HepG2 (cell line): ENCODE data around the gene UPF3A. TPM values are rescaled to one million over a fixed set of nuclear protein-coding genes. Genes with fewer than 3 reads are reported as not detected.

ENCODE experiments used
- ATAC-seq: fragments of 200-7000 bp; cut with Tn5 transposase; 3 replicates; pipeline ENCODE4 v1.9.1; 2020; ENCODE audit warnings: mild to moderate bottlenecking, moderate library complexity
- BruUV-seq: library from RNA; stranded (reverse); fragments of 400-500 nt; replicated peaks from 2 replicates; lab custom pipeline; 2021; lab: Mats Ljungman, UMichigan
- CTCF ChIA-PET: fragments of 300-600 bp; formaldehyde crosslinking; extraction: SDS; loops from one replicate; lab custom pipeline; 2021; ENCODE audit warnings: low total read pairs, inconsistent platforms, low intra/inter-chr PET ratio; lab: Yijun Ruan, JAX
- POLR2A ChIA-PET: fragments of 350-600 bp; sonication (Branson Sonifier 250); formaldehyde crosslinking; loops from one replicate; lab custom pipeline; 2020; ENCODE audit warnings: antibody characterized with exemption, inconsistent platforms; lab: Yijun Ruan, JAX
- DNase-seq: peaks from one replicate; pipeline ENCODE4 v3.0.0-alpha.2; 2015; ENCODE audit warnings: low spot score
- FAIRE-seq: peaks from 3 replicates; lab custom pipeline; 2011; peaks lifted over from hg19 to GRCh38; lab: Jason Lieb, UNC
- H2AFZ ChIP-seq: one replicate; pipeline ENCODE4 v1.6.1; 2011; ENCODE audit warnings: low read length, inconsistent platforms
- H3K27ac ChIP-seq: fragments of 300-600 bp; 3 replicates; pipeline ENCODE4 v1.8.0; 2011; ENCODE audit warnings: mixed run types, mild to moderate bottlenecking, mixed read lengths, low read length, inconsistent platforms; ENCODE audit not compliant: insufficient read depth; ENCODE audit errors: extremely low read length
- H3K27me3 ChIP-seq, 2 experiments: fragments of 200-600 bp in 1 of 2; 2 replicates in 1 of 2; 3 replicates in 1 of 2; pipeline versions ENCODE4 v1.6.0 to v1.8.0; 2011; ENCODE audit warnings: low read length in 2 of 2, mild to moderate bottlenecking in 2 of 2, moderate library complexity in 2 of 2, inconsistent platforms in 1 of 2; ENCODE audit not compliant: insufficient read depth in 2 of 2, control insufficient read depth in 1 of 2
- H3K36me3 ChIP-seq, 2 experiments: fragments of 200-600 bp in 1 of 2; replicated peaks in 1 of 2; 2 replicates in 1 of 2; 3 replicates in 1 of 2; pipeline versions ENCODE4 v1.5.1 to v1.8.0; 2011; ENCODE audit warnings: low read length in 2 of 2, inconsistent platforms in 1 of 2; ENCODE audit not compliant: insufficient read depth in 2 of 2, control insufficient read depth in 1 of 2
- H3K4me1 ChIP-seq: 2 replicates; pipeline ENCODE4 v1.5.1; 2012; ENCODE audit warnings: low read length, inconsistent platforms; ENCODE audit not compliant: insufficient read depth
- H3K4me2 ChIP-seq: 2 replicates; pipeline ENCODE4 v1.6.0; 2011; ENCODE audit warnings: low read depth, low read length, inconsistent platforms
- H3K4me3 ChIP-seq, 3 experiments: fragments of 200-600 bp in 1 of 3; sonication (generic), shearing (Covaris generic) in 1 of 3; replicated peaks in 1 of 3; 2 replicates each; pipeline ENCODE4 v1.5.1; 2011 to 2016; ENCODE audit warnings: low read length in 3 of 3, inconsistent platforms in 2 of 3, low read depth in 2 of 3, mild to moderate bottlenecking in 2 of 3, control low read depth in 1 of 3, mixed read lengths in 1 of 3; ENCODE audit not compliant: insufficient read depth in 1 of 3
- H3K79me2 ChIP-seq: one replicate; pipeline ENCODE4 v1.6.1; 2011; ENCODE audit warnings: low read length, inconsistent platforms; ENCODE audit not compliant: insufficient read depth
- H3K9ac ChIP-seq: 2 replicates; pipeline ENCODE4 v1.6.0; 2011; ENCODE audit warnings: mild to moderate bottlenecking, low read depth, low read length, inconsistent platforms; ENCODE audit not compliant: insufficient read depth
- H3K9me3 ChIP-seq: 2 replicates; pipeline ENCODE4 v1.5.1; 2012; ENCODE audit warnings: mild to moderate bottlenecking, low read length
- H4K20me1 ChIP-seq: 2 replicates; pipeline ENCODE4 v1.6.0; 2011; ENCODE audit warnings: inconsistent platforms, mild to moderate bottlenecking, low read length, moderate library complexity; ENCODE audit not compliant: insufficient read depth
- AKAP8 ChIP-seq: sonication (generic); formaldehyde crosslinking; IDR thresholded peaks from 2 replicates; pipeline ENCODE4 v1.5.1; 2020; ENCODE audit warnings: mild to moderate bottlenecking, missing genetic modification reagents
- ATF4 ChIP-seq, 2 experiments: fragments of 450-650 bp in 1 of 2; sonication (generic) in 1 of 2; formaldehyde crosslinking; IDR thresholded peaks; 2 replicates each; pipeline versions ENCODE4 v1.5.0 to v1.8.0; 2020 to 2022; ENCODE audit warnings: mild to moderate bottlenecking in 1 of 2, missing genetic modification reagents in 1 of 2
- BCL3 ChIP-seq: sonication (generic); formaldehyde crosslinking; IDR thresholded peaks from 2 replicates; pipeline ENCODE4 v1.5.1; 2020; ENCODE audit warnings: mild to moderate bottlenecking, missing genetic modification reagents, moderate library complexity
- EP300 ChIP-seq, 3 experiments: sonication (generic) in 1 of 3; formaldehyde crosslinking in 1 of 3; IDR thresholded peaks; 2 replicates each; pipeline versions ENCODE4 v1.5.1 to v1.6.1; 2011 to 2020; ENCODE audit warnings: low read depth in 2 of 3, low read length in 2 of 3, borderline replicate concordance in 1 of 3, improper control_type of control experiment in 1 of 3, mild to moderate bottlenecking in 1 of 3, missing genetic modification reagents in 1 of 3, moderate library complexity in 1 of 3
- FOXO4 ChIP-seq: sonication (generic); formaldehyde crosslinking; conservative IDR thresholded peaks from 2 replicates; pipeline ENCODE4 v1.8.1; 2023; ENCODE audit warnings: missing genetic modification reagents
- HOXA9 ChIP-seq: sonication (generic); formaldehyde crosslinking; IDR thresholded peaks from 2 replicates; pipeline ENCODE4 v1.8.1; 2022; ENCODE audit warnings: missing genetic modification reagents, mild to moderate bottlenecking, moderate library complexity, borderline replicate concordance
- NR2C2 ChIP-seq: sonication (generic); formaldehyde crosslinking; IDR thresholded peaks from 2 replicates; pipeline ENCODE4 v1.4.0; 2020; ENCODE audit warnings: missing genetic modification reagents, mild to moderate bottlenecking, moderate library complexity, borderline replicate concordance
- NR3C1 ChIP-seq: sonication (generic); formaldehyde crosslinking; IDR thresholded peaks from 2 replicates; pipeline ENCODE4 v1.4.0; 2020; ENCODE audit warnings: missing genetic modification reagents
- PHF21A ChIP-seq: sonication (generic); formaldehyde crosslinking; IDR thresholded peaks from 2 replicates; pipeline ENCODE4 v1.5.0; 2020; ENCODE audit warnings: mild to moderate bottlenecking, missing genetic modification reagents
- RAD51 ChIP-seq: fragments of 450-650 bp; IDR thresholded peaks from 2 replicates; pipeline ENCODE4 v1.6.1; 2016; ENCODE audit warnings: borderline replicate concordance
- SOX5 ChIP-seq: IDR thresholded peaks from 2 replicates; pipeline ENCODE4 v1.6.1; 2016; ENCODE audit warnings: borderline replicate concordance
- SP2 ChIP-seq: sonication (generic); formaldehyde crosslinking; IDR thresholded peaks from 2 replicates; pipeline ENCODE4 v1.5.1; 2020; ENCODE audit warnings: mild to moderate bottlenecking, missing genetic modification reagents
- TAF15 ChIP-seq: fragments of 200-400 bp; formaldehyde crosslinking; IDR thresholded peaks from one replicate; pipeline ENCODE4 v1.6.1; 2018; ENCODE audit warnings: mild to moderate bottlenecking, low read depth, low read length; ENCODE audit not compliant: poor library complexity, severe bottlenecking
- ZFP1 ChIP-seq: IDR thresholded peaks from 2 replicates; pipeline ENCODE4 v1.6.1; 2016
- ZNF17 ChIP-seq: sonication (generic); formaldehyde crosslinking; IDR thresholded peaks from 2 replicates; pipeline ENCODE4 v1.5.0; 2020; ENCODE audit warnings: mild to moderate bottlenecking, missing genetic modification reagents
- ZNF619 ChIP-seq: sonication (generic); formaldehyde crosslinking; IDR thresholded peaks from 2 replicates; pipeline ENCODE4 v1.4.0; 2020; ENCODE audit warnings: mild to moderate bottlenecking, missing genetic modification reagents
- ZNF800 ChIP-seq: sonication (generic); formaldehyde crosslinking; IDR thresholded peaks from 2 replicates; pipeline ENCODE4 v1.4.0; 2020; ENCODE audit warnings: missing genetic modification reagents
- WGBS: methylation state at CpG from one replicate; pipeline ENCODE4 v1.1.6; 2017; ENCODE audit warnings: low lambda C conversion rate; 5-methylcytosine and 5-hydroxymethylcytosine counted together
- in situ Hi-C: cut with HindIII; loops from 2 replicates; pipeline ENCODE4 v1.10.0; 2017; ENCODE audit warnings: low pct_unique_long_range_greater_than_20kb; ENCODE audit not compliant: extremely low pct_ligation_motif_present
- intact Hi-C: fragments of 100-400 bp; cut with micrococcal nuclease; formaldehyde crosslinking; loops from one replicate; pipeline ENCODE4 v1.10.0; 2022; ENCODE audit not compliant: unreplicated experiment
- polyA plus RNA-seq, 8 experiments: library from polyadenylated mRNA; depleted of rRNA in 3 of 8; stranded (reverse) in 7 of 8; unstranded in 1 of 8; fragments of >200 nt; fragmentation: Illumina TruSeq in 4 of 8; extraction: Trizol in 4 of 8; gene quantifications; 2 replicates each; pipeline versions ENCODE4 v1.2.1 to v1.2.3, GENCODE V29; 2011 to 2016; ENCODE audit warnings: low read depth in 4 of 8, missing spikeins in 1 of 8, mixed read lengths in 1 of 8; ENCODE audit not compliant: insufficient read depth in 1 of 8
- total RNA-seq, 5 experiments: library from RNA; depleted of rRNA; stranded (reverse); fragments of >200 nt; fragmentation: Illumina TruSeq; extraction: Trizol; gene quantifications; 2 replicates each; pipeline ENCODE4 v1.2.3, GENCODE V29; 2016; ENCODE audit warnings: low read depth in 1 of 5

Gene UPF3A
- total and polyA plus RNA-seq, 2 of the 13 experiments (the other 11 are each of a cell fraction or from before 2014, with no cell fraction given), result 60.2 to 63.8 TPM

- no peaks in the 10 kb centered on the region for H3K36me3 ChIP-seq
- DNase-seq, result no peak
- H3K79me2 ChIP-seq, result no peaks in the 10 kb centered on the region
- POLR2A ChIA-PET, result no interaction called here
- intact Hi-C loops, result no loop called here
- in situ Hi-C loops, result no loop called here
- TF ChIP-seq BCL3 (CRISPR knock-in tag) (no peak), HOXA9 (no peak), AKAP8 (CRISPR knock-in tag) (no peak), SOX5 (CRISPR knock-in tag) (no peak), EP300 (IDR thresholded peaks at IDR 0.05; ENCODE audit: low read depth in 2 of 2, low read length in 2 of 2) (no peak), EP300 (CRISPR knock-in tag; IDR thresholded peaks at IDR 0.05; ENCODE audit: borderline replicate concordance) (no peak), ZNF800 (CRISPR knock-in tag) (no peak), NR3C1 (CRISPR knock-in tag) (no peak), ZNF17 (no peak), SP2 (CRISPR knock-in tag) (no peak), NR2C2 (CRISPR knock-in tag) (no peak), PHF21A (CRISPR knock-in tag) (no peak), RAD51 (no peak), ATF4 (CRISPR knock-in tag; IDR thresholded peaks at IDR 0.05) (no peak), TAF15 (no peak), ZFP1 (no peak), ZNF619 (CRISPR knock-in tag) (no peak), FOXO4 (CRISPR knock-in tag) (no peak)
- H3K27ac ChIP-seq, result no peak overlapping the region
- 83% methylated on average over 3 of the region's 5 CpGs for WGBS
- no peak overlapping the region for H2AFZ ChIP-seq
- no peak for FAIRE-seq
- BruUV-seq, result no TSS peak
- CTCF ChIA-PET, result no interaction called here
- no peaks in the 10 kb centered on the region for H3K4me1 ChIP-seq
- no peaks in the 10 kb centered on the region for H3K9me3 ChIP-seq
- no peak overlapping the region for H3K4me2 ChIP-seq
- no peak overlapping the region for H3K4me3 ChIP-seq
- no peak for ATAC-seq
- no peaks in the 10 kb centered on the region for H4K20me1 ChIP-seq
- no peaks in the 10 kb centered on the region for H3K27me3 ChIP-seq
- H3K9ac ChIP-seq, result no peak overlapping the region
Observed at GRCh38 chr13:114338959-114339358, 57.6 kb downstream of the UPF3A start.
